Colonic mucosa (tissue), 4 donors: ENCODE data around the gene EMSY. TPM values are rescaled to one million over a fixed set of nuclear protein-coding genes. Genes with fewer than 3 reads are reported as not detected.

Source experiments
- DNase-seq: peaks from one replicate; pipeline ENCODE4 v3.0.0-alpha.2; 2020
- H3K27ac ChIP-seq: fragments of 200-600 bp; one replicate; pipeline ENCODE4 v1.8.0; 2021
- H3K27me3 ChIP-seq: fragments of 200-600 bp; one replicate; pipeline ENCODE4 v1.8.0; 2021
- H3K36me3 ChIP-seq: fragments of 200-600 bp; one replicate; pipeline ENCODE4 v1.8.0; 2021
- H3K4me1 ChIP-seq: fragments of 200-600 bp; one replicate; pipeline ENCODE4 v1.8.0; 2021; ENCODE audit warnings: mild to moderate bottlenecking
- H3K4me3 ChIP-seq: fragments of 200-600 bp; one replicate; pipeline ENCODE4 v1.8.0; 2021
- H3K9ac ChIP-seq, 2 donors: one replicate each; pipeline ENCODE4 v1.7.0; 2013; ENCODE audit warnings: control low read depth in 2 of 2, low read depth in 2 of 2, low read length in 2 of 2
- H3K9me3 ChIP-seq: fragments of 200-600 bp; one replicate; pipeline ENCODE4 v1.8.0; 2021
- intact Hi-C: fragments of 100-400 bp; cut with DNase I; formaldehyde crosslinking; loops from one replicate; pipeline ENCODE4 v1.14.1; 2022
- total RNA-seq, 2 donors: library from RNA; stranded (reverse); fragmentation: NEBNext Ultra II Directional in 1 of 2; extraction: Animal tissue kit (Norgen Biotek cat#: 25700) in 1 of 2; gene quantifications; one replicate each; pipeline ENCODE4 v1.2.1, GENCODE V29; 2021
- TF ChIP-seq, protein P1 (sequence below): fragments of 200-600 bp; IDR thresholded peaks from one replicate; pipeline ENCODE4 v1.8.0; 2022; ENCODE audit warnings: antibody characterized with exemption, mild to moderate bottlenecking
- donor health status: healthy.
- donor health status: DM: no; HTN: no; CAD: no.
- donor health status: DM: no; HTN: no; CAD: no.

The EMSY gene
- total RNA-seq, 2 donors from 2014 or later = 21.2 to 22.8 TPM

GRCh38 chr11:76493626-76494539 lies 49.1 kb downstream of the EMSY start:
- peak overlapping the region; percentile 9 for H3K27ac ChIP-seq
- TF ChIP-seq, protein P1, sequence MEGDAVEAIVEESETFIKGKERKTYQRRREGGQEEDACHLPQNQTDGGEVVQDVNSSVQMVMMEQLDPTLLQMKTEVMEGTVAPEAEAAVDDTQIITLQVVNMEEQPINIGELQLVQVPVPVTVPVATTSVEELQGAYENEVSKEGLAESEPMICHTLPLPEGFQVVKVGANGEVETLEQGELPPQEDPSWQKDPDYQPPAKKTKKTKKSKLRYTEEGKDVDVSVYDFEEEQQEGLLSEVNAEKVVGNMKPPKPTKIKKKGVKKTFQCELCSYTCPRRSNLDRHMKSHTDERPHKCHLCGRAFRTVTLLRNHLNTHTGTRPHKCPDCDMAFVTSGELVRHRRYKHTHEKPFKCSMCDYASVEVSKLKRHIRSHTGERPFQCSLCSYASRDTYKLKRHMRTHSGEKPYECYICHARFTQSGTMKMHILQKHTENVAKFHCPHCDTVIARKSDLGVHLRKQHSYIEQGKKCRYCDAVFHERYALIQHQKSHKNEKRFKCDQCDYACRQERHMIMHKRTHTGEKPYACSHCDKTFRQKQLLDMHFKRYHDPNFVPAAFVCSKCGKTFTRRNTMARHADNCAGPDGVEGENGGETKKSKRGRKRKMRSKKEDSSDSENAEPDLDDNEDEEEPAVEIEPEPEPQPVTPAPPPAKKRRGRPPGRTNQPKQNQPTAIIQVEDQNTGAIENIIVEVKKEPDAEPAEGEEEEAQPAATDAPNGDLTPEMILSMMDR = no peak
- peak overlapping the region; percentile 39 to 40 for H3K9ac ChIP-seq
- no peaks in the 10 kb centered on the region for H3K27me3 ChIP-seq
- no peaks in the 10 kb centered on the region for H3K36me3 ChIP-seq
- peak; percentile 68 for DNase-seq
- peaks cover 6% of the 10 kb centered on the region for H3K4me1 ChIP-seq
- no peak overlapping the region for H3K4me3 ChIP-seq
- intact Hi-C loops = no loop called here
- H3K9me3 ChIP-seq = no peaks in the 10 kb centered on the region

GRCh38 chr11:76495019-76495418 lies 50.2 kb downstream of the EMSY start:
- DNase-seq = no peak
- no peaks in the 10 kb centered on the region for H3K36me3 ChIP-seq
- TF ChIP-seq, protein P1 = no peak
- H3K9ac ChIP-seq = no peak overlapping the region
- H3K4me1 ChIP-seq = peaks cover 6% of the 10 kb centered on the region
- H3K27me3 ChIP-seq = no peaks in the 10 kb centered on the region
- no peaks in the 10 kb centered on the region for H3K9me3 ChIP-seq
- H3K4me3 ChIP-seq = no peak overlapping the region
- no peak overlapping the region for H3K27ac ChIP-seq
- intact Hi-C loops = no loop called here

DNA sequence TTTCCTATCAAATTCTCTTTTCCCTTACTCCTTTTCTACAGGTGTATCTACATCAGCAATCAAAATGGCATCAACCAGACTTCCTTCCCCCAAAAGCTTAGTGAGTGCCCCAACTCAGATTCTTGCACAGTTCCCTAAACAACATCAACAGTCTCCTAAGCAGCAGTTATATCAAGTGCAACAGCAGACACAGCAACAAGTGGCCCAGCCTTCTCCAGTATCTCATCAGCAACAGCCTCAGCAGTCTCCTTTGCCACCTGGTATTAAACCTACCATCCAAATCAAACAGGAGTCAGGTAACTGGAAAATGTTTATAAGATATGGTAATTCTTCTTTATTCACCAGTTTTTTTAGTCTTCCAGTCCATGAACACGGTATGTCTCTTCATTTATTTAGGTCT lies 51.4 kb downstream of the EMSY start:
- Histone ChIP-seq H3K36me3 (no peaks in the 10 kb centered on the region), H3K9ac (no peak overlapping the region)

DNA sequence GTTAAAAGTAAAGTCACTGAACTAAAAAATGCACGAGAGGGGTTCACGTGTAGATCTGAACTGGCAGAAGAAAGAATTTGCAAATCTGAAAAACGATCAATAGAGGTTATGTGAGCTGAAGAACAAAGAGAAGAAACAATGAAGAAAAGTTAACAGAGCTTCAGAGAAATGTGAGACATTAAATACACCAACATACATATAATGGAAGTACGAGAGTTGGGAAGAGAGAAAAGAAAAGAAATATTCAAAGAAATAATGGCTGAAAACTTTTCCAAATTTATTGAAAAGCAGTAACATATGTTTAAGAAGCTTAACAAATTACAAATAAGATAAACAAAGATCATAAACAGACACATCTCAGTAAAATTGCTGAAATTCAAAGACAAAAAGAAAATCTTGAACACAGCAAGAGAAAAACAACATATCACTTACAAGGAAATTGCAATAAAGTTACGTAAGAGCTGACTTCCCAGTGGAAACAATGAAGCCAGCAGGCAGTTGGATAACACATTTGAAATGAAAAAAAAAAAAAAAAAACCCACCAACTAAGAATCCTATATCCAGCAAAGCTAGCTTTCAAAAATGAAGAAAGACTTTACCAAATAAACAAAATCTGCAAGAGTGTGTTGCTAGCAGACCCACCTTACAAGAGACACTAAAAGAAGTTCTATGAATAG lies 56.8 kb downstream of the EMSY start:
- Histone ChIP-seq H3K36me3 (no peaks in the 10 kb centered on the region), H3K27me3 (no peaks in the 10 kb centered on the region), H3K9me3 (no peaks in the 10 kb centered on the region), H3K9ac (no peak overlapping the region), H3K4me3 (no peak overlapping the region), H3K4me1 (no peaks in the 10 kb centered on the region), H3K27ac (no peak overlapping the region)
- no peak for DNase-seq
- TF ChIP-seq, protein P1 = no peak
- intact Hi-C loops = no loop called here

More for the DNA sequence above, 51.4 kb downstream of the EMSY start:
- no peak overlapping the region for H3K4me3 ChIP-seq
- DNase-seq = no peak
- H3K27ac ChIP-seq = no peak overlapping the region
- H3K9me3 ChIP-seq = no peaks in the 10 kb centered on the region
- no peaks in the 10 kb centered on the region for H3K27me3 ChIP-seq
- peaks cover 6% of the 10 kb centered on the region for H3K4me1 ChIP-seq
- intact Hi-C loops = no loop called here
- TF ChIP-seq, protein P1 = no peak

GRCh38 chr11:76506833-76507232 lies 62.0 kb downstream of the EMSY start:
- Histone ChIP-seq H3K9me3 (no peaks in the 10 kb centered on the region), H3K4me1 (no peaks in the 10 kb centered on the region), H3K9ac (no peak overlapping the region), H3K27me3 (no peaks in the 10 kb centered on the region), H3K4me3 (no peak overlapping the region), H3K27ac (no peak overlapping the region), H3K36me3 (no peaks in the 10 kb centered on the region)
- DNase-seq = no peak
- intact Hi-C loops = no loop called here
- TF ChIP-seq, protein P1 = no peak
